ENCODE data around the gene ZNF394. TPM values are rescaled to one million over a fixed set of nuclear protein-coding genes. Genes with fewer than 3 reads are reported as not detected.

Gene ZNF394
- total and polyA plus RNA-seq, 9 of the 15 experiments (the other 6 are each of a cell fraction or from before 2014, with no cell fraction given) = 2.9 to 32.2 (median 24.2) TPM

GRCh38 chr7:99499721-99500636 lies at the start of gene ZNF394 (continued):
- TF ChIP-seq ZNF408 (CRISPR knock-in tag; IDR thresholded peaks at IDR 0.05; ENCODE audit: low read depth) = no peak
- TF ChIP-seq NCOA2 (IDR thresholded peaks at IDR 0.05; ENCODE audit: partially characterized antibody in 2 of 2) = no peak
- peak in 1 of 2 experiments; percentile 51 for TF ChIP-seq E2F6 (IDR thresholded peaks at IDR 0.05; ENCODE audit: borderline replicate concordance in 1 of 2, extremely low read depth in 1 of 2, insufficient read depth in 1 of 2, insufficient read length in 1 of 2, low read depth in 1 of 2, low read length in 1 of 2, poor library complexity in 1 of 2, severe bottlenecking in 1 of 2)
- TF ChIP-seq ZBTB2 (IDR thresholded peaks at IDR 0.05) = no peak
- peak; percentile 48; the same call in 1 of the 2 replicates for TF ChIP-seq MITF (IDR thresholded peaks at IDR 0.05)
- TF ChIP-seq GABPB1 (CRISPR knock-in tag; IDR thresholded peaks at IDR 0.05) = peak; percentile 97
- peak in 1 of 2 experiments; percentile 77; a peak in 2 of 4 replicates for TF ChIP-seq RCOR1 (IDR thresholded peaks at IDR 0.05; ENCODE audit: borderline replicate concordance in 1 of 2, low read depth in 2 of 2, low read length in 2 of 2)
- TF ChIP-seq PML (IDR thresholded peaks at IDR 0.05; ENCODE audit: low read length) = peak; percentile 84
- no peak for TF ChIP-seq ZNF79 (CRISPR knock-in tag; IDR thresholded peaks at IDR 0.05; ENCODE audit: low read depth)
- peak; percentile 13; the same call in 1 of the 2 replicates for TF ChIP-seq KLF1 (tag; IDR thresholded peaks at IDR 0.05)
- TF ChIP-seq RBM34 (IDR thresholded peaks at IDR 0.05; ENCODE audit: borderline replicate concordance, insufficient read depth, low read length) = no peak
- TF ChIP-seq ATF4 (CRISPR knock-in tag; IDR thresholded peaks at IDR 0.05) = no peak
- no peak for TF ChIP-seq ZBTB26 (CRISPR knock-in tag; IDR thresholded peaks at IDR 0.05)
- TF ChIP-seq ZNF133 (CRISPR knock-in tag; IDR thresholded peaks at IDR 0.05) = no peak
- TF ChIP-seq KLF16 (IDR thresholded peaks at IDR 0.05) = no peak
- TF ChIP-seq TARDBP (IDR thresholded peaks at IDR 0.05) = peak; percentile 54; the same call in 1 of the 2 replicates
- TF ChIP-seq SLC30A9 (CRISPR knock-in tag; IDR thresholded peaks at IDR 0.05) = no peak
- TF ChIP-seq TEAD1 (CRISPR knock-in tag; IDR thresholded peaks at IDR 0.05) = no peak; a peak in 2 of 4 replicates
- TF ChIP-seq NFATC3 (IDR thresholded peaks at IDR 0.05) = no peak
- no peak for TF ChIP-seq NCOA4 (IDR thresholded peaks at IDR 0.05; ENCODE audit: partially characterized antibody)
- 0 out of 2 replicates have a peak, but pooled peaks have one; percentile 10 for TF ChIP-seq ZBTB17 (CRISPR knock-in tag; IDR thresholded peaks at IDR 0.05)

Data from K562 (cell line).